Brain microvascular endothelial cell (primary cell): ENCODE measurements around the gene SEMA6A.

Source experiments
- DNase-seq: peaks from one replicate; pipeline ENCODE4 v3.0.0-alpha.2; 2020
- H3K27ac ChIP-seq: fragments of 250-450 bp; sonication (Bioruptor Pico); 2 replicates; pipeline ENCODE4 v1.5.1; 2020; ENCODE audit warnings: mild to moderate bottlenecking, moderate library complexity
- H3K27me3 ChIP-seq: fragments of 250-450 bp; sonication (Bioruptor Pico); replicated peaks from 2 replicates; pipeline ENCODE4 v1.5.1; 2020; ENCODE audit warnings: mild to moderate bottlenecking
- H3K36me3 ChIP-seq: fragments of 250-450 bp; sonication (Bioruptor Pico); replicated peaks from 2 replicates; pipeline ENCODE4 v1.5.1; 2020; ENCODE audit warnings: mild to moderate bottlenecking
- H3K4me3 ChIP-seq: 2 replicates; pipeline ENCODE4 v1.5.1; 2011; ENCODE audit warnings: low read depth, mild to moderate bottlenecking, control low read depth, low read length, moderate library complexity
- CTCF ChIP-seq: IDR thresholded peaks from 2 replicates; pipeline ENCODE4 v1.5.1; 2011; ENCODE audit warnings: low read depth, mild to moderate bottlenecking, moderate library complexity, low read length, control low read depth, inconsistent platforms; ENCODE audit errors: missing control alignments
- in situ Hi-C: cut with HindIII; loops from 2 replicates; pipeline ENCODE4 v1.10.0; 2017; ENCODE audit warnings: low sequenced_read_pairs, low pct_ligation_motif_present

SEMA6A gene

GRCh38 chr5:116464144-116464708 lies 110.4 kb downstream of the SEMA6A start:
- in situ Hi-C loops: no loop called here
- Histone ChIP-seq H3K4me3 (no peak overlapping the region), H3K36me3 (no peaks in the 10 kb centered on the region), H3K27me3 (no peaks in the 10 kb centered on the region), H3K27ac (no peak overlapping the region)
- no peak for DNase-seq
- no peak for TF ChIP-seq CTCF

DNA sequence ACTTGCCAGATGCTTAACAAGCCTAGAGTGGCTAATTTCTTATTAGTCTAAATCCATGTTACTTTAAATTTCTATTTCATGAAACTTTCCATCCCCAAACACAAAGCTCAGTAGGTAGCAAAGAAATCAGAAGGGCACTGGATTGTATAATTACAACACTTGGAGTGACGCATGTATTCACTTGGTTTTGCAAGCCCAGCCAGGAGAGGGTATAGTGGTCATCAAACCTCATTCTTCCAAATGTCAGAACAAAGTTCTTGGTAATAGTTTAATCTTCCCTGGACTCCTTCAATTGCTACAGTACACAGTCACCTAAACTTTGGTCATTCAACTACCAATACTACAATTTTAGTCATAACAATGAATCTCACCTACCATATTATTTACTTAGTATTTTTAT lies 112.1 kb downstream of the SEMA6A start:
- no peak for TF ChIP-seq CTCF
- in situ Hi-C loops: no loop called here
- Histone ChIP-seq H3K27ac (no peak overlapping the region), H3K4me3 (no peak overlapping the region), H3K27me3 (no peaks in the 10 kb centered on the region), H3K36me3 (no peaks in the 10 kb centered on the region)
- DNase-seq: no peak

GRCh38 chr5:116459301-116459700 lies 115.3 kb downstream of the SEMA6A start:
- H3K27me3 ChIP-seq: no peaks in the 10 kb centered on the region
- no peak for TF ChIP-seq CTCF
- no peak overlapping the region for H3K27ac ChIP-seq
- H3K36me3 ChIP-seq: no peaks in the 10 kb centered on the region
- no peak overlapping the region for H3K4me3 ChIP-seq
- DNase-seq: no peak
- in situ Hi-C loops: no loop called here

DNA sequence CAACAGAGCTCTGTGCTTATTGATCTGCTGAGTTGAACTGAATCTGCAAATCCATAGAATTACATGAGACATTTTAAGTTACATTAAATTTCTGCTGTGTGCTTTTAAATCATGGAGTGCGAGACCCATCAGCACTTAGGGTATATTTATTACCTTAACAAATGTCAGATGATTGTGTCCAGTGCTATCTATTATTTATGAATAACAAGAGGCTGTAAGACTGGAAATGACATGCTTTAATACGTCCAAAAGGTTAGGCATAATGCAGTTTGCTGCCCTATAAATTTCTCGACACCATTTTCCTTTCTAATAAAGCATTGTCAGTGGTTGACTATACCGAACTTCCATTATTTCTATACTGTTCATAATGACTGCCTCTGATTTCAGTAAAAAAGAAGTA lies 117.6 kb downstream of the SEMA6A start:
- in situ Hi-C loops: no loop called here
- Histone ChIP-seq H3K36me3 (no peaks in the 10 kb centered on the region), H3K4me3 (no peak overlapping the region), H3K27me3 (no peaks in the 10 kb centered on the region), H3K27ac (no peak overlapping the region)
- DNase-seq: no peak
- no peak for TF ChIP-seq CTCF

GRCh38 chr5:116456036-116456435 lies 118.6 kb downstream of the SEMA6A start:
- in situ Hi-C loops: no loop called here
- Histone ChIP-seq H3K27me3 (no peaks in the 10 kb centered on the region), H3K27ac (no peak overlapping the region), H3K4me3 (no peak overlapping the region), H3K36me3 (no peaks in the 10 kb centered on the region)
- TF ChIP-seq CTCF: no peak
- DNase-seq: no peak

- Histone ChIP-seq H3K36me3 (no peaks in the 10 kb centered on the region), H3K4me3 (no peak overlapping the region), H3K27ac (peak overlapping the region; percentile 85), H3K27me3 (no peaks in the 10 kb centered on the region)
- DNase-seq: peak; percentile 64
- no peak for TF ChIP-seq CTCF
- in situ Hi-C loops: no loop called here
Measured at GRCh38 chr5:116455061-116455460, 119.6 kb downstream of the SEMA6A start.
